Activated T-cell treated with anti-CD3 and anti-CD28 coated beads for 24 hours (primary cell): Measurements from ENCODE around the gene GABPA.
"Not testable (repeated sequence)": the region's sequence is repeated elsewhere in the genome, so short reads cannot be mapped to it uniquely, and the experiment has no call there.

Experiments
- DNase-seq: peaks from one replicate; pipeline ENCODE4 v3.0.0-alpha.2; 2020; ENCODE audit warnings: low read depth

GABPA gene

GRCh38 chr21:25737421-25737820 is 2.6 kb downstream of the GABPA start:
- no peak for DNase-seq

- DNase-seq, result no peak
Measured at GRCh38 chr21:25742900-25743299, 8.1 kb downstream of the GABPA start.

GRCh38 chr21:25744854-25745253 is 10.1 kb downstream of the GABPA start:
- DNase-seq, result no peak

GRCh38 chr21:25750085-25750484 is 15.3 kb downstream of the GABPA start:
- DNase-seq, result no peak

GRCh38 chr21:25752416-25752815 is 17.6 kb downstream of the GABPA start:
- DNase-seq, result no peak

- no peak for DNase-seq
Measured at GRCh38 chr21:25756190-25756932, 21.6 kb downstream of the GABPA start.

GRCh38 chr21:25757531-25757930 is 22.8 kb downstream of the GABPA start:
- no peak for DNase-seq

GRCh38 chr21:25759573-25759972 is 24.8 kb downstream of the GABPA start:
- DNase-seq, result no peak

GRCh38 chr21:25760061-25760460 is 25.3 kb downstream of the GABPA start:
- no peak for DNase-seq

GRCh38 chr21:25760677-25761076 is 25.9 kb downstream of the GABPA start:
- no peak for DNase-seq

- DNase-seq, result no peak
Measured at GRCh38 chr21:25764065-25764464, 29.3 kb downstream of the GABPA start.

GRCh38 chr21:25767921-25768320 is 33.1 kb downstream of the GABPA start:
- no peak for DNase-seq

GRCh38 chr21:25772686-25773085 is 37.9 kb downstream of the GABPA start:
- no peak for DNase-seq

GRCh38 chr21:25776440-25776839 is 41.7 kb downstream of the GABPA start:
- no peak for DNase-seq

- not testable (repeated sequence) for DNase-seq
Measured at GRCh38 chr21:25778126-25778875, 43.5 kb downstream of the GABPA start.

- no peak for DNase-seq
Measured at GRCh38 chr21:25788677-25789076, 53.9 kb downstream of the GABPA start.

GRCh38 chr21:25790122-25790877 is 55.5 kb downstream of the GABPA start:
- DNase-seq, result no peak

- DNase-seq, result no peak
Measured at GRCh38 chr21:25790878-25791204, 56.1 kb downstream of the GABPA start.

- DNase-seq, result no peak
Measured at GRCh38 chr21:25791319-25791718, 56.5 kb downstream of the GABPA start.

- DNase-seq, result peak; percentile 84
Measured at GRCh38 chr21:25801217-25802014, 66.6 kb downstream of the GABPA start.

- no peak for DNase-seq
Measured at GRCh38 chr21:25806060-25806459, 71.3 kb downstream of the GABPA start.

GRCh38 chr21:25807191-25807590 is 72.4 kb downstream of the GABPA start:
- no peak for DNase-seq
